GM08714 (cell line): Measurements from ENCODE around the gene DPYSL3.
"Not testable (repeated sequence)": the region's sequence is repeated elsewhere in the genome, so short reads cannot be mapped to it uniquely, and the experiment has no call there.

ENCODE experiments used
- H3K4me3 ChIP-seq: fragments of 200-500 bp; sonication (Bioruptor generic); 2 replicates; pipeline ENCODE4 v1.5.1; 2014; ENCODE audit warnings: mild to moderate bottlenecking, low read length, inconsistent platforms
- ZNF274 ChIP-seq: IDR thresholded peaks from 2 replicates; pipeline ENCODE4 v1.6.1; 2012; ENCODE audit warnings: mild to moderate bottlenecking, low read depth, low read length

The DPYSL3 gene

GRCh38 chr5:147371290-147371689 is 138.6 kb downstream of the DPYSL3 start:
- H3K4me3 ChIP-seq: no peak overlapping the region
- TF ChIP-seq ZNF274: no peak

- no peak overlapping the region for H3K4me3 ChIP-seq
- no peak for TF ChIP-seq ZNF274
These were observed 140.0 kb downstream of the DPYSL3 start for GRCh38 chr5:147369742-147370374.

DNA sequence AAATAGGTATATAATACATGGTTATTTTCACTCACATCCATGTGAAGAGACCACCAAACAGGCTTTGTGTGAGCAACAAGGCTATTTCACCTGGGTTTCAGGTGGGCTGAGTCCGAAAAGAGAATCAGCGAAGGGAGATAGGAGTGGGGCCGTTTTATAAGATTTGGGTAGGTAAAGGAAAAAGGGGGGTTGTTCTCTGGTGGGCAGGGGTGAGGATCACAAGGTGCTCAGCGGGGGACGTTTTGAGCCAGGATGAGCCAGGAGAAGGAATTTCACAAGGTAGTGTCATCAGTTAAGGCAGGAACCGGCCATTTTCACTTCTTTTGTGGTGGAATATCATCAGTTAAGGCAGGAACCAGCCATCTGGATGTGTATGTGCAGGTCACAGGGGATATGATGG is 142.5 kb downstream of the DPYSL3 start:
- H3K4me3 ChIP-seq: not testable (repeated sequence)

DNA sequence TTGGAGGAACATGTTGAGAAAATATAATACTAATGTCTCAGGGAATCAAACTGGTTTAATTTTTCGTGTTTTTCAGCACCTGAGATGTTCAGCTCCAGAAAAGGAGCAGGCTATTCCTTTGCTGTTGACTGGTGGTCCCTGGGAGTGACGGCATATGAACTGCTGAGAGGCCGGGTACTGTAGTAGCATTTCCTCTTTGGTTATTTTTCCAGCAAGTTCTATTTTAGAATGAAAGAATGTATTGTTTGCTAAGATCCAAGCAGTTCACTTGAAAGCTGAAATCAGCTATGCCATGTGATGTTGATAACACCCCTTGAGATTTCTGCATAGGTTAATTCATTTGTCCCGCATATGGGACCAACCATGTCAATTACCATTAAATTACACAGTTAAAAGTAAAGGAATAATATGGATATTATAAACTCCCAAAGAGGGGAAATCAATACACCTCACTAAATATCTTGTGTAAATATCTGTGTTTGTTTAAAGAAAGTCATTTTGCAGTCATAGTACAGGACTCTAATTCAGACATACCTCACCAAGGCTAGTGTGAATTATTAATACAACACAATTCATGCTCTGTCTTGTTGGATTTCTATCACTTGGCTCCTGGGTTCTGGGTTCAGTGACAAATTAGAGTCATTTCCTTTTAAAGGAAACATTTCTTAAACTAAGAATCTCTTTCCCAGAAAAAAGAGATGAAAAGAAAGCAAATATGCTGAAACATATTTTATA is 148.3 kb downstream of the DPYSL3 start:
- no peak for TF ChIP-seq ZNF274
- no peak overlapping the region for H3K4me3 ChIP-seq

GRCh38 chr5:147360816-147361215 is 149.1 kb downstream of the DPYSL3 start:
- H3K4me3 ChIP-seq: no peak overlapping the region
- no peak for TF ChIP-seq ZNF274

DNA sequence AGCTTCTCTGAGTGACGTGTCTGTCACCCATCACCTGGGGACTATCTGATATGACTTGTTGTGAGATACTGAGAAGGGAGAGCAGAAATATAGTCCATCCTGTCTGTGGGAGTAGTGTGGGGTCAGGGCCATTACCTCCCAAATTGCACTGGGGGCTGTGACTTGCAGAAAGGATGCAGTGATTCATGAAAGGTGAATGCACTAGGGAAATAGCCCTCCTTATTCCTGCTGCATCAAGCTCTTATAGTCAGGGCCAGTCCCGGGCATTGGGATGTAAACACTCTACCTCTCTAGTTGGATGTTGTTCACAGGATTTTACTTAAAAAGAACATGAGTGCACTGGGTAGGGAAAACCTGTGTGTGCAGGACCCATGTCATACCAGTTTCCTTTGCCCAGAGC is 150.3 kb downstream of the DPYSL3 start:
- no peak for TF ChIP-seq ZNF274
- H3K4me3 ChIP-seq: no peak overlapping the region

- no peak overlapping the region for H3K4me3 ChIP-seq
- TF ChIP-seq ZNF274: no peak
These were observed 150.8 kb downstream of the DPYSL3 start for GRCh38 chr5:147359101-147359500.

- TF ChIP-seq ZNF274: no peak
- no peak overlapping the region for H3K4me3 ChIP-seq
These were observed 160.6 kb downstream of the DPYSL3 start for GRCh38 chr5:147349241-147349640.

DNA sequence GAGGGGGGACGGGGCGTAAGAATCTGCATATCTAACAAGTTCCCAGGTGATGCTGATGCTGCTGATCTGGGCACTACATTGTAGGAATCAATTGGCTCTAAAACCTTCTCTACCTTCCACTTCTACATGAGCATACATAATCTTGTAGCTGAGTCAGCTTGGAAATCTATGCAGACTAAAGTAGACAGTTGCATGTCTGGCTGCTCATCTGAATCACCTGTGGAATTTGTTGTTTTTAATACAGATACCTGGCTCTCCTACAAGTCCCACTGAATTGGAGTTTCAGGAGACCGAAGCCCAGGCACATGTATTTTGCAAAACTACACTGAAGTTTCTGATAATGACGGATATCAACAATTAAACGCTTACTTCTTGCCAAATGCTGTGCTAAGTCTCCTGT is 161.4 kb downstream of the DPYSL3 start:
- H3K4me3 ChIP-seq: no peak overlapping the region
- TF ChIP-seq ZNF274: no peak

DNA sequence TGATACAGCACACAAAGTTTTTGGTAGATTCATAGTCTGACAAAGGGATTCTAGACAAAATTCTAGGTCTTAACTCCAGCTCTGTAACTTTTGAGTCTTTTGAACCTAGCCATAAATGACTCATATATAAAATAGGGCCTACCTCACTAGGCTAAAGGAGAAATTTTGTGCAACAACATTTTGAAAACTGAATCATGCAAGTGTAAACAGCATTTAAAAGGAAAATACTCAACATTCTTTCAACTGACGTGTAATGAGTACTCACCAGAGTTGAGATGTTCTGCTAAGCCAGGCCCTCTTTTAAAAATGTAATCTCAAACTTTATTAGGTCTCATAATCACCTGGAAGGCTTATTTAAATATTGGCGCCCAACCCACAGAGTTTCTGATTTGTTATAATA is 161.8 kb downstream of the DPYSL3 start:
- no peak overlapping the region for H3K4me3 ChIP-seq
- TF ChIP-seq ZNF274: no peak

GRCh38 chr5:147346006-147346561 is 163.8 kb downstream of the DPYSL3 start:
- no peak for TF ChIP-seq ZNF274
- no peak overlapping the region for H3K4me3 ChIP-seq

GRCh38 chr5:147344861-147345260 is 165.0 kb downstream of the DPYSL3 start:
- no peak for TF ChIP-seq ZNF274
- H3K4me3 ChIP-seq: no peak overlapping the region

GRCh38 chr5:147341345-147341744 is 168.5 kb downstream of the DPYSL3 start:
- H3K4me3 ChIP-seq: no peak overlapping the region
- no peak for TF ChIP-seq ZNF274

- TF ChIP-seq ZNF274: no peak
- no peak overlapping the region for H3K4me3 ChIP-seq
These were observed 168.9 kb downstream of the DPYSL3 start for GRCh38 chr5:147340941-147341340.
